ENCODE measurements around the gene RTN4RL1.

Gene RTN4RL1

DNA sequence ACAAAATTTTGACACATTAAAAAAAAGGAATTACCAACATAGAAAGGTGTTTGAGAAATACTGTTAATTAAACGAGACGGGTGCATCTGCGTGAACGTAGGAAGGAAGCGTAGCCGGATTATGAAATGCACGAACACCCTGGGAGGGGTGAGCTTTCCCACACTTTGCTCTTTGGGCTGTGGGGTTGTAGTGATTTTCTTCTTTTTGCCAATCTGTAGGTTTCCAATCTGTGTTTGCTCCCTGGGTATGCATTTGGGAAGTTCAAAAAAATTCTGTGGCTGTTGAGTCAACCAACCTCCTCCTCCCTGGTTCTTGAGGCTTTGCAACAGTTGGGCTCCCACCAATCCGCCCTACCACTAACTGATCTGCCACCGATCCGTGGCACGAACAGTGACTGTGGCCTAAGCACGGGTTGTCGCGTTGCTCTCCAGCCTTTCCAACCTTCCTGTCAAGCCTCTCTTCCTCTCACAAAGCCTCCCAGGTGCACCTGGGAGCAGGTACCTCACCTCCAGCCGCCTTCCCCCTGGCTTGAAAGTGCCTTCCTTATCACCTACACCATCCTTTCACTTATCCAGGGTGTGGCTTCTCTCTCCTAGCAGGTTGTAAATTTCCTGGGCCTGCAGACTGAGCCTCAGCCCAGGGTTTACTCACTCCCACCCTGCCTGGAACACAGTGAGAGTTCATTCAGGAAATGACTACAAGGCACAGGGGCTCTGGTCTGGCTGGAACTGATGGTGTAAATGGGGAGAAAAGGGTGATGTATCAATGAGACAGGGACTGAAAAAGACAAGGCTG, 16.6 kb downstream of the RTN4RL1 start:
- H3K4me3 ChIP-seq (ENCODE audit: low read depth, low read length) = no peak overlapping the region
- H2AFZ ChIP-seq = no peak overlapping the region
- H3K9me3 ChIP-seq (ENCODE audit: control insufficient read depth, low read length) = no peaks in the 10 kb centered on the region
- TF ChIP-seq CTCF (IDR thresholded peaks at IDR 0.05) = no peak
- no peak overlapping the region for H3K27ac ChIP-seq
- no peaks in the 10 kb centered on the region for H3K36me3 ChIP-seq (ENCODE audit: control insufficient read depth, insufficient read depth, low read length)
- no peaks in the 10 kb centered on the region for H3K27me3 ChIP-seq (ENCODE audit: control insufficient read depth, insufficient read depth, low read length)
- no peaks in the 10 kb centered on the region for H3K79me2 ChIP-seq
- H3K9ac ChIP-seq = no peak overlapping the region
- no peak overlapping the region for H3K4me2 ChIP-seq (ENCODE audit: low read length)
- H3K4me1 ChIP-seq = peaks cover 3% of the 10 kb centered on the region

GRCh38 chr17:2004435-2004952, 20.6 kb downstream of the RTN4RL1 start:
- Histone ChIP-seq H3K36me3 (ENCODE audit: control insufficient read depth, insufficient read depth, low read length) (no peaks in the 10 kb centered on the region), H3K4me3 (ENCODE audit: low read depth, low read length) (no peak overlapping the region), H3K4me1 (peaks cover 7% of the 10 kb centered on the region), H2AFZ (no peak overlapping the region), H3K27me3 (ENCODE audit: control insufficient read depth, insufficient read depth, low read length) (no peaks in the 10 kb centered on the region), H3K4me2 (ENCODE audit: low read length) (no peak overlapping the region), H3K79me2 (no peaks in the 10 kb centered on the region), H3K27ac (no peak overlapping the region), H3K9ac (no peak overlapping the region), H3K9me3 (ENCODE audit: control insufficient read depth, low read length) (no peaks in the 10 kb centered on the region)
- no peak for TF ChIP-seq CTCF (IDR thresholded peaks at IDR 0.05)

DNA sequence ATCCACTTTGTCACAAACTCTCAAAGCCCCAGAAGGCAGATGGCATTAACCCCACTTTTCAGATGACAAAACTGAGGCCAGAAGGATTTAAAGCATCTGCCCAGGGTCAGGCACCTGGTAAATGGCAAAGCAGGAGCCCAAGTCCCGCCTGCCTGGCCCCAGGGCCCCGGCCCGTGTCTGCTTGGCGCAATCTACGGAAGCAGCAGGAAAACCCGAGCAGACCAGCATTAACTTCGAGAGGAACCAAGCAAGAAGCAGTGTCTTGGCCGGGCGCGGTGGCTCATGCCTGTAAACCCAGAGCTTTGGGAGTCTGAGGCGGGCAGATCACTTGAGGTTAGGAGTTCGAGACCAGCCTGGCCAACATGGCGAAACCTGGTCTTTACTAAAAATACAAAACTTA, 21.6 kb downstream of the RTN4RL1 start:
- Histone ChIP-seq H3K36me3 (ENCODE audit: control insufficient read depth, insufficient read depth, low read length) (no peaks in the 10 kb centered on the region), H3K4me1 (peaks cover 8% of the 10 kb centered on the region), H3K9ac (no peak overlapping the region), H3K27me3 (ENCODE audit: control insufficient read depth, insufficient read depth, low read length) (no peaks in the 10 kb centered on the region), H3K9me3 (ENCODE audit: control insufficient read depth, low read length) (no peaks in the 10 kb centered on the region), H3K27ac (no peak overlapping the region), H3K4me2 (ENCODE audit: low read length) (no peak overlapping the region), H3K4me3 (ENCODE audit: low read depth, low read length) (no peak overlapping the region), H2AFZ (no peak overlapping the region), H3K79me2 (no peaks in the 10 kb centered on the region)
- TF ChIP-seq CTCF (IDR thresholded peaks at IDR 0.05) = no peak

DNA sequence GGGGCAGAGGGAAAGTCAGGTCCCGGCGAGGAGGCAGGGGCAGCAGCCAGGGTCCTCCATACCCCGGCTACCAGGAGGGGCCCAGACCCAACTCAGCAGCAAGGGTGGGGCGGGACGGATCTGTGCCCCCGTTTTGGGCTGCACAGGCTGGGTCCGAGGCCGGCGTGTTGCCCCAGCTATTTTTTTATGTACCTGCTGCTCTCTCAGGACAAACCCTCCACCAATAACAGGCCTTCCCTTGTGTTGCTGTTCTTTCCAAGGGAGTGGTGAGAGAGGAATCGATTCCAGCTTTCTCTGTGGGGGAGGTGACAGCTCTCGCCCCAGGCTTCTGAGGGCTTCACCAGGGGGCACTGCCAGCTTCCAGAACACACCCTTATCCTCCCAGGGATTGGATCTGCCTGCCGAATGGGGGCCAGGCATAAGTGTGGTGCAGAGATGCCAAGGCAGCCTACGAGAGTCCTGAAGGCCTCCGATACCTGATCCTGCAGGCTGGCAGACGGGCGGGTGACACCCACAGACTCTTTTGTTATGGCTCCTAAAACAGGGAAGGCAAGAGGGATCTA, 22.3 kb downstream of the RTN4RL1 start:
- Histone ChIP-seq H3K36me3 (ENCODE audit: control insufficient read depth, insufficient read depth, low read length) (no peaks in the 10 kb centered on the region), H3K4me3 (ENCODE audit: low read depth, low read length) (no peak overlapping the region), H3K27me3 (ENCODE audit: control insufficient read depth, insufficient read depth, low read length) (no peaks in the 10 kb centered on the region), H3K9me3 (ENCODE audit: control insufficient read depth, low read length) (no peaks in the 10 kb centered on the region), H2AFZ (no peak overlapping the region), H3K9ac (no peak overlapping the region), H3K79me2 (no peaks in the 10 kb centered on the region), H3K4me2 (ENCODE audit: low read length) (no peak overlapping the region), H3K4me1 (peaks cover 8% of the 10 kb centered on the region), H3K27ac (no peak overlapping the region)
- no peak for TF ChIP-seq CTCF (IDR thresholded peaks at IDR 0.05)
